ENCODE results near the gene PHF2.

- TF ChIP-seq CTCF (IDR thresholded peaks at IDR 0.05 in 8 of 11, conservative IDR thresholded peaks at IDR 0.05 in 3 of 11) (no peak), POLR2AphosphoS5 (IDR thresholded peaks at IDR 0.05) (no peak), POLR2A (IDR thresholded peaks at IDR 0.05) (no peak)
Observed at GRCh38 chr9:93620881-93621820, 44.8 kb downstream of the PHF2 start.

All from spleen (tissue), 7 donors.